ENCODE measurements around the gene CRHR2.

Gene CRHR2

GRCh38 chr7:30706908-30707307, 24.7 kb upstream of the CRHR2 start:
- DNase-seq: no peak

GRCh38 chr7:30706316-30706715, 24.1 kb upstream of the CRHR2 start:
- no peak for DNase-seq

- peak in 4 of 14 donors; percentile 6 to 54 (median 11) for DNase-seq
Measured at GRCh38 chr7:30705596-30705995, 23.3 kb upstream of the CRHR2 start.

GRCh38 chr7:30705008-30705407, 22.8 kb upstream of the CRHR2 start:
- no peak for DNase-seq

GRCh38 chr7:30703756-30704155, 21.5 kb upstream of the CRHR2 start:
- DNase-seq: no peak

GRCh38 chr7:30702200-30702599, 19.9 kb upstream of the CRHR2 start:
- DNase-seq: no peak

GRCh38 chr7:30700941-30701340, 18.7 kb upstream of the CRHR2 start:
- no peak for DNase-seq

- DNase-seq: no peak
Measured at GRCh38 chr7:30699706-30700495, 17.6 kb upstream of the CRHR2 start.

- DNase-seq: no peak
Measured at GRCh38 chr7:30698481-30698880, 16.2 kb upstream of the CRHR2 start.

GRCh38 chr7:30697719-30698460, 15.6 kb upstream of the CRHR2 start:
- no peak for DNase-seq

GRCh38 chr7:30694774-30695721, 12.8 kb upstream of the CRHR2 start:
- no peak for DNase-seq

- peak in 1 of 14 donors; percentile 31 for DNase-seq
Measured at GRCh38 chr7:30694218-30694745, 12.0 kb upstream of the CRHR2 start.

GRCh38 chr7:30692882-30693281, 10.6 kb upstream of the CRHR2 start:
- DNase-seq: no peak

- DNase-seq: no peak
Measured at GRCh38 chr7:30692438-30692837, 10.2 kb upstream of the CRHR2 start.

- DNase-seq: no peak
Measured at GRCh38 chr7:30690011-30690410, 7.8 kb upstream of the CRHR2 start.

GRCh38 chr7:30688718-30689221, 6.5 kb upstream of the CRHR2 start:
- DNase-seq: peak in 5 of 14 donors; percentile 9 to 74 (median 10)

- DNase-seq: no peak
Measured at GRCh38 chr7:30687604-30688003, 5.3 kb upstream of the CRHR2 start.

- no peak for DNase-seq
Measured at GRCh38 chr7:30684351-30684750, 2.1 kb upstream of the CRHR2 start.

- DNase-seq: peak in 9 of 14 donors; percentile 5 to 70 (median 24)
Measured at GRCh38 chr7:30683816-30684215, 1.6 kb upstream of the CRHR2 start.

GRCh38 chr7:30683306-30683705, 1.1 kb upstream of the CRHR2 start:
- no peak for DNase-seq

- no peak for DNase-seq
Measured at GRCh38 chr7:30681815-30682211, 443 bp downstream of the CRHR2 start.

- no peak for DNase-seq
Measured at GRCh38 chr7:30681331-30681797, 892 bp downstream of the CRHR2 start.
